Neutrophil (primary cell): Measurements from ENCODE around the gene USH2A.

Experiments
- H3K27ac ChIP-seq: fragments of 200-600 bp; sonication (generic); 2 replicates; pipeline ENCODE4 v1.5.1; 2016; ENCODE audit warnings: mild to moderate bottlenecking, moderate library complexity
- H3K27me3 ChIP-seq: fragments of 200-600 bp; sonication (generic); 2 replicates; pipeline ENCODE4 v1.6.0; 2016; ENCODE audit warnings: mild to moderate bottlenecking
- H3K36me3 ChIP-seq: fragments of 200-600 bp; sonication (generic); 2 replicates; pipeline ENCODE4 v1.5.1; 2017
- H3K4me1 ChIP-seq, 2 experiments: fragments of 200-600 bp in 1 of 2; sonication (generic) in 1 of 2; 1 replicate in 1 of 2; 2 replicates in 1 of 2; pipeline versions ENCODE4 v1.5.1 to v1.6.1; 2013 to 2016; ENCODE audit warnings: low read depth in 1 of 2, low read length in 1 of 2, mild to moderate bottlenecking in 1 of 2, moderate library complexity in 1 of 2; ENCODE audit not compliant: control insufficient read depth in 1 of 2, insufficient read depth in 1 of 2
- H3K4me3 ChIP-seq, 2 experiments: fragments of 200-600 bp in 1 of 2; sonication (generic) in 1 of 2; 1 replicate in 1 of 2; 2 replicates in 1 of 2; pipeline ENCODE4 v1.5.1; 2013 to 2016; ENCODE audit warnings: low read depth in 1 of 2, low read length in 1 of 2, mild to moderate bottlenecking in 1 of 2, moderate library complexity in 1 of 2
- H3K9me3 ChIP-seq: fragments of 200-600 bp; sonication (generic); 2 replicates; pipeline ENCODE4 v1.5.1; 2016
- CTCF ChIP-seq: fragments of 200-600 bp; sonication (generic); IDR thresholded peaks from 2 replicates; pipeline ENCODE4 v1.5.1; 2016; ENCODE audit warnings: antibody characterized with exemption

The USH2A gene

DNA sequence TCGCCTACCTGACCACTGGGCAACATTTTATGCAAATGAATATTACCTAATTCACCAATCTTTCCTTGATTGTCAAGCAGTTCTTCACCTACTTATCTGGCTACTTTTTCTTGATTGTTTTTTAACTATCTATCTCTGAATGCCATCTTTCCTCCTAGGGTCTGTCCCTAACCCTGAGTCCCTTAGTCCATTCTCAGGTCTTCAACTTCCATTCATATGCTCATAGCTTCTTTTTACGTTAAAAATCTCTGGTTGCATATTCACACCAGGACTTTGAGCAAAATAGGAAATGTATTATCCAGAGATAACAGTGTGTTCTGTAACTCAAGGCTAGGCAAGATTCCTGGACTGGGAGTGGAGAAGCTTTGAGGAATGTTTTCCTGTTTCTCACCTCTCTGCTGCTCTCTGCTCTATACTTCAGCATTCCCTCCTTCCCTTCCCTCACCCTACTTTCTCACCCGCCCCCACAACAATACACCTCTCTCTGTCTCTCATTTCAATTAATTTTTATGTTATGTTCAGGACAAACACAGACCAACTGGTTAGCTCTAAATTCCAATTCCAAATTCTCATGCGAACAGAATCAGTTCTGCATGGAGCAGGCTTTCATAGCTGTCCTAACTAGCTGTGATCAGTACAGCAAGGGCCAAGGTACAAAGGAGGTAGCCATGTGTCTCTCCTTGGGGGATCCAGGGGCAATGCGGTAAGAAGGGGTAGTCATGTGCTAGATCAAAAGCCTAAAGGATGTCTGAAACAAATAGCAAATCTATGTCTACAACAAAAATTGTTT, 278.4 kb downstream of the USH2A start:
- Histone ChIP-seq H3K27me3 (no peaks in the 10 kb centered on the region), H3K4me3 (no peak overlapping the region), H3K27ac (no peak overlapping the region), H3K4me1 (no peaks in the 10 kb centered on the region), H3K9me3 (no peaks in the 10 kb centered on the region), H3K36me3 (no peaks in the 10 kb centered on the region)
- TF ChIP-seq CTCF = no peak

GRCh38 chr1:216142921-216143320, 280.3 kb downstream of the USH2A start:
- Histone ChIP-seq H3K4me3 (no peak overlapping the region), H3K9me3 (no peaks in the 10 kb centered on the region), H3K27ac (no peak overlapping the region), H3K4me1 (no peaks in the 10 kb centered on the region), H3K27me3 (no peaks in the 10 kb centered on the region), H3K36me3 (no peaks in the 10 kb centered on the region)
- no peak for TF ChIP-seq CTCF

- Histone ChIP-seq H3K4me1 (no peaks in the 10 kb centered on the region), H3K27me3 (no peaks in the 10 kb centered on the region), H3K36me3 (no peaks in the 10 kb centered on the region), H3K4me3 (no peak overlapping the region), H3K9me3 (no peaks in the 10 kb centered on the region), H3K27ac (no peak overlapping the region)
- no peak for TF ChIP-seq CTCF
These were observed 282.3 kb downstream of the USH2A start for GRCh38 chr1:216140730-216141524.

DNA sequence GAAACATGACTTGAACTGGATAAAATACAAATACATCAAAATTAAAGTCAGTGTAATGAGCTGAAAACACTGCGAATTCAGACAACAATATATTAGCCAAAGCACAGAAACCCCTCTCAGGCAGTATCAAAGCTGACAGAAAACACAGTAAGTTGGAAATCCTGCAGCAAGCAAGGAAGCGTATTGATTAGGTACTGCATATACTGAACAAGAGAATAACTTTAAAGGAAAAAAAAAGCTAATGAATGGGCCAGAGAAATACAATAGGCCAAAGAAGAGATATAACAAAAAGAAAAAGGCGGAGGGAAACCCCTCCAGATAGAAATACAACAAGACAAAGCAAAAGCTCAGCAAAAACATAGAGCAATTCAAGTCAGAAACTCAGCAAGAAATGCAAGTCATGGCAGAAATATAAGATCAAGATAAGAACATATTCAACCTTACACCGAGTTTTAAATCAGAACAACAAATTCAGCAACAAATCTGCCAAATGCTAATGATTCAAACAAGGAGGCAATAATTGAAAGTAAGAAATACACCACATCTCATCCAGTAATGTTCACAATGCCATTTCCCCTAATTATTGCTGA, 299.0 kb downstream of the USH2A start:
- TF ChIP-seq CTCF = no peak
- H3K27ac ChIP-seq = no peak overlapping the region
- H3K4me1 ChIP-seq = no peaks in the 10 kb centered on the region
- H3K9me3 ChIP-seq = no peaks in the 10 kb centered on the region
- H3K4me3 ChIP-seq = no peak overlapping the region
- H3K27me3 ChIP-seq = no peaks in the 10 kb centered on the region
- no peaks in the 10 kb centered on the region for H3K36me3 ChIP-seq

DNA sequence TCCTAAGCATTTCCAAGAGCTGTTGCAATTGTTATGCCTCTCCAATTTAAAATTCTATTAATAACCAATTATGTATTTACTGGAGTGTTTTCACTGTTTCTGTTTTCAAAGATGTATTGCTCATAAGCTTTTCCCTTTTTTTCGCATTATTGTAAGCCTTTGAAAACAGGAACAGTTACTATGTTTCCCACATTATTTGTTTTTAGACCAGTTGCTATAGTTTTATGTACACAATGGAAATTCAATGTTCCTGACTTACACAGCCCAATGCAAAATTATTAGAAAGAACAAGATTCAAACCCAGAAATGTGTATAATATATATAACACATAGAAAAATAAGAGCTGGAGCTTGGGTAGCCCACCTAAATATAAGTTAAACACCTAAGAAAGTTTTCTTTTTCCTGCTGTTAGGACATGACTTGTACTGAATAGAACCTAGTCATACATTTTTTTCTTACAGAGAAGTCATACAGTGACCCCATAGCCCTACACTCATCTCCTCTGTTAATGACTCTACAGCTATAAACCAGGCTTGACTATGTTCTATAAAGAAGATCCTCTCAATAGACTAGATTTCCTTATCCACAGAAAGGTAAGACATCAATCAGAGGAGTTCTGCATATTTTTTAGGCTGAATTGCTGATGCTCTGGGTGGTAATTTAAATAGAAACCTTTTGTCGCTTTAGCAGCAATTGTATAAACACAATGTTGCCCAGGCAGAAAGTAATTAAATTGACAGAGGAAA, 299.6 kb downstream of the USH2A start:
- Histone ChIP-seq H3K4me1 (no peaks in the 10 kb centered on the region), H3K27me3 (no peaks in the 10 kb centered on the region)
- no peak for TF ChIP-seq CTCF

More for the DNA sequence above, 299.6 kb downstream of the USH2A start:
- Histone ChIP-seq H3K36me3 (no peaks in the 10 kb centered on the region), H3K4me3 (no peak overlapping the region), H3K27ac (no peak overlapping the region), H3K9me3 (no peaks in the 10 kb centered on the region)
